HG02970 (cell line): ENCODE data around the gene PPL.

Experiments
- ATAC-seq: cut with Tn5 transposase; IDR thresholded peaks from one replicate; pipeline ENCODE4 v1.9.1; 2021; ENCODE audit warnings: mild to moderate bottlenecking, moderate library complexity, moderate number of reproducible peaks; ENCODE audit not compliant: unreplicated experiment, low FRiP score

PPL gene

GRCh38 chr16:4836727-4837126 lies 100.2 kb downstream of the PPL start:
- no peak for ATAC-seq

- no peak for ATAC-seq
These were observed 103.4 kb downstream of the PPL start for GRCh38 chr16:4833584-4833983.

- no peak for ATAC-seq
These were observed 104.1 kb downstream of the PPL start for GRCh38 chr16:4832698-4833343.
